HepG2 (cell line): ENCODE measurements around the gene CRHR1. TPM values are rescaled to one million over a fixed set of nuclear protein-coding genes. Genes with fewer than 3 reads are reported as not detected.

Experiments used
- DMAP1 ChIP-seq: IDR thresholded peaks from 2 replicates; pipeline ENCODE4 v1.6.1; 2016
- FOSL2 ChIP-seq: sonication (generic); formaldehyde crosslinking; IDR thresholded peaks from 2 replicates; pipeline ENCODE4 v1.4.0; 2020; ENCODE audit warnings: missing genetic modification reagents
- FOXP1 ChIP-seq, 2 experiments: fragments of 450-650 bp in 1 of 2; IDR thresholded peaks; 2 replicates each; pipeline ENCODE4 v1.6.1; 2017 to 2018; ENCODE audit warnings: antibody characterized with exemption in 1 of 2
- HOXA5 ChIP-seq: sonication (generic); formaldehyde crosslinking; IDR thresholded peaks from 2 replicates; pipeline ENCODE4 v1.4.0; 2020; ENCODE audit warnings: missing genetic modification reagents
- KLF6 ChIP-seq: IDR thresholded peaks from 2 replicates; pipeline ENCODE4 v1.8.0; 2016; ENCODE audit warnings: missing biosample characterization, missing genetic modification reagents
- NKX3-1 ChIP-seq: sonication (generic); formaldehyde crosslinking; IDR thresholded peaks from 2 replicates; pipeline ENCODE4 v1.5.0; 2020; ENCODE audit warnings: missing genetic modification reagents
- RCOR2 ChIP-seq: IDR thresholded peaks from 2 replicates; pipeline ENCODE4 v1.6.1; 2016; ENCODE audit warnings: missing biosample characterization, missing genetic modification reagents
- REL ChIP-seq: sonication (generic); formaldehyde crosslinking; conservative IDR thresholded peaks from 2 replicates; pipeline ENCODE4 v1.8.0; 2022; ENCODE audit warnings: mild to moderate bottlenecking, missing genetic modification reagents, moderate library complexity
- TOPORS ChIP-seq: sonication (generic); formaldehyde crosslinking; IDR thresholded peaks from 2 replicates; pipeline ENCODE4 v1.8.0; 2023; ENCODE audit warnings: mild to moderate bottlenecking, missing genetic modification reagents
- ZBTB44 ChIP-seq: sonication (generic); formaldehyde crosslinking; IDR thresholded peaks from 2 replicates; pipeline ENCODE4 v1.4.0; 2020; ENCODE audit warnings: missing genetic modification reagents
- ZMYM2 ChIP-seq: sonication (generic); formaldehyde crosslinking; IDR thresholded peaks from 2 replicates; pipeline ENCODE4 v1.8.0; 2022; ENCODE audit warnings: mild to moderate bottlenecking, missing genetic modification reagents
- ZNF256 ChIP-seq: sonication (generic); formaldehyde crosslinking; conservative IDR thresholded peaks from 2 replicates; pipeline ENCODE4 v1.4.0; 2020; ENCODE audit warnings: missing genetic modification reagents
- ZNF512B ChIP-seq: sonication (generic); formaldehyde crosslinking; IDR thresholded peaks from 2 replicates; pipeline ENCODE4 v1.5.1; 2020; ENCODE audit warnings: missing genetic modification reagents, mild to moderate bottlenecking, borderline replicate concordance
- ZNF530 ChIP-seq: sonication (generic); formaldehyde crosslinking; IDR thresholded peaks from 2 replicates; pipeline ENCODE4 v1.5.0; 2020; ENCODE audit warnings: low read depth, mild to moderate bottlenecking, missing genetic modification reagents
- ZNF562 ChIP-seq: sonication (generic); formaldehyde crosslinking; IDR thresholded peaks from 2 replicates; pipeline ENCODE4 v1.8.0; 2022; ENCODE audit warnings: missing genetic modification reagents, borderline replicate concordance
- ZNF670 ChIP-seq: sonication (generic); formaldehyde crosslinking; IDR thresholded peaks from 2 replicates; pipeline ENCODE4 v1.8.0; 2022; ENCODE audit warnings: mild to moderate bottlenecking, missing genetic modification reagents, borderline replicate concordance
- ZNF746 ChIP-seq: sonication (generic); formaldehyde crosslinking; IDR thresholded peaks from 2 replicates; pipeline ENCODE4 v1.8.0; 2022; ENCODE audit warnings: mild to moderate bottlenecking, missing genetic modification reagents
- ZNF761 ChIP-seq: sonication (generic); formaldehyde crosslinking; conservative IDR thresholded peaks from 2 replicates; pipeline ENCODE4 v1.4.0; 2020; ENCODE audit warnings: mild to moderate bottlenecking, missing genetic modification reagents
- polyA plus RNA-seq, 8 experiments: library from polyadenylated mRNA; depleted of rRNA in 3 of 8; stranded (reverse) in 7 of 8; unstranded in 1 of 8; fragments of >200 nt; fragmentation: Illumina TruSeq in 4 of 8; extraction: Trizol in 4 of 8; gene quantifications; 2 replicates each; pipeline versions ENCODE4 v1.2.1 to v1.2.3, GENCODE V29; 2011 to 2016; ENCODE audit warnings: low read depth in 4 of 8, missing spikeins in 1 of 8, mixed read lengths in 1 of 8; ENCODE audit not compliant: insufficient read depth in 1 of 8
- total RNA-seq, 5 experiments: library from RNA; depleted of rRNA; stranded (reverse); fragments of >200 nt; fragmentation: Illumina TruSeq; extraction: Trizol; gene quantifications; 2 replicates each; pipeline ENCODE4 v1.2.3, GENCODE V29; 2016; ENCODE audit warnings: low read depth in 1 of 5
- TF ChIP-seq, protein P1 (sequence below): sonication (generic); formaldehyde crosslinking; IDR thresholded peaks from 2 replicates; pipeline ENCODE4 v1.4.0; 2020; ENCODE audit warnings: mild to moderate bottlenecking, missing genetic modification reagents
- TF ChIP-seq, protein P2 (sequence below): sonication (generic); formaldehyde crosslinking; IDR thresholded peaks from 2 replicates; pipeline ENCODE4 v1.5.1; 2020; ENCODE audit warnings: missing genetic modification reagents, mild to moderate bottlenecking, borderline replicate concordance

CRHR1 gene
- total and polyA plus RNA-seq, 2 of the 13 experiments (the other 11 are each of a cell fraction or from before 2014, with no cell fraction given) = not detected

- TF ChIP-seq, protein P1, sequence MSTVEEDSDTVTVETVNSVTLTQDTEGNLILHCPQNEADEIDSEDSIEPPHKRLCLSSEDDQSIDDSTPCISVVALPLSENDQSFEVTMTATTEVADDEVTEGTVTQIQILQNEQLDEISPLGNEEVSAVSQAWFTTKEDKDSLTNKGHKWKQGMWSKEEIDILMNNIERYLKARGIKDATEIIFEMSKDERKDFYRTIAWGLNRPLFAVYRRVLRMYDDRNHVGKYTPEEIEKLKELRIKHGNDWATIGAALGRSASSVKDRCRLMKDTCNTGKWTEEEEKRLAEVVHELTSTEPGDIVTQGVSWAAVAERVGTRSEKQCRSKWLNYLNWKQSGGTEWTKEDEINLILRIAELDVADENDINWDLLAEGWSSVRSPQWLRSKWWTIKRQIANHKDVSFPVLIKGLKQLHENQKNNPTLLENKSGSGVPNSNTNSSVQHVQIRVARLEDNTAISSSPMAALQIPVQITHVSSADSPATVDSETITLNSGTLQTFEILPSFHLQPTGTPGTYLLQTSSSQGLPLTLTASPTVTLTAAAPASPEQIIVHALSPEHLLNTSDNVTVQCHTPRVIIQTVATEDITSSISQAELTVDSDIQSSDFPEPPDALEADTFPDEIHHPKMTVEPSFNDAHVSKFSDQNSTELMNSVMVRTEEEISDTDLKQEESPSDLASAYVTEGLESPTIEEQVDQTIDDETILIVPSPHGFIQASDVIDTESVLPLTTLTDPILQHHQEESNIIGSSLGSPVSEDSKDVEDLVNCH = no peak
- TF ChIP-seq FOSL2 (CRISPR knock-in tag) (no peak; the same call in 1 of the 2 replicates), TOPORS (CRISPR knock-in tag) (no peak), FOXP1 (IDR thresholded peaks at IDR 0.05) (no peak), FOXP1 (CRISPR knock-in tag; IDR thresholded peaks at IDR 0.05) (no peak), ZBTB44 (peak; percentile 89; the same call in 1 of the 2 replicates), DMAP1 (CRISPR knock-in tag) (no peak), ZNF256 (CRISPR knock-in tag) (peak; percentile 70; the same call in 1 of the 2 replicates), RCOR2 (no peak), ZMYM2 (CRISPR knock-in tag) (no peak), ZNF512B (CRISPR knock-in tag) (no peak), ZNF530 (no peak), ZNF670 (CRISPR knock-in tag) (no peak), ZNF761 (CRISPR knock-in tag) (no peak), ZNF746 (CRISPR knock-in tag) (no peak), HOXA5 (CRISPR knock-in tag) (peak; percentile 80; the same call in 1 of the 2 replicates), REL (CRISPR knock-in tag) (no peak), NKX3-1 (CRISPR knock-in tag) (peak; percentile 95), ZNF562 (no peak), KLF6 (CRISPR knock-in tag) (peak; percentile 96)
- TF ChIP-seq, protein P2, sequence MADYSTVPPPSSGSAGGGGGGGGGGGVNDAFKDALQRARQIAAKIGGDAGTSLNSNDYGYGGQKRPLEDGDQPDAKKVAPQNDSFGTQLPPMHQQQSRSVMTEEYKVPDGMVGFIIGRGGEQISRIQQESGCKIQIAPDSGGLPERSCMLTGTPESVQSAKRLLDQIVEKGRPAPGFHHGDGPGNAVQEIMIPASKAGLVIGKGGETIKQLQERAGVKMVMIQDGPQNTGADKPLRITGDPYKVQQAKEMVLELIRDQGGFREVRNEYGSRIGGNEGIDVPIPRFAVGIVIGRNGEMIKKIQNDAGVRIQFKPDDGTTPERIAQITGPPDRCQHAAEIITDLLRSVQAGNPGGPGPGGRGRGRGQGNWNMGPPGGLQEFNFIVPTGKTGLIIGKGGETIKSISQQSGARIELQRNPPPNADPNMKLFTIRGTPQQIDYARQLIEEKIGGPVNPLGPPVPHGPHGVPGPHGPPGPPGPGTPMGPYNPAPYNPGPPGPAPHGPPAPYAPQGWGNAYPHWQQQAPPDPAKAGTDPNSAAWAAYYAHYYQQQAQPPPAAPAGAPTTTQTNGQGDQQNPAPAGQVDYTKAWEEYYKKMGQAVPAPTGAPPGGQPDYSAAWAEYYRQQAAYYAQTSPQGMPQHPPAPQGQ (CRISPR knock-in tag) = no peak
Observed at GRCh38 chr17:45857977-45858708, 74.0 kb downstream of the CRHR1 start (continued).
